H1 (cell line): ENCODE data around the gene OR5AU1. TPM values are rescaled to one million over a fixed set of nuclear protein-coding genes. Genes with fewer than 3 reads are reported as not detected.

Experiments used
- HDAC2 ChIP-seq, 2 experiments: fragments of 300-600 bp in 1 of 2; sonication (generic) in 1 of 2; IDR thresholded peaks; 2 replicates each; pipeline ENCODE4 v1.6.1; 2011 to 2012; ENCODE audit warnings: low read depth in 2 of 2, low read length in 2 of 2, mild to moderate bottlenecking in 2 of 2, moderate library complexity in 2 of 2, borderline replicate concordance in 1 of 2, inconsistent platforms in 1 of 2
- HDAC6 ChIP-seq: IDR thresholded peaks from one replicate; pipeline ENCODE4 v1.7.1; 2012; ENCODE audit warnings: low read depth, mild to moderate bottlenecking, inconsistent platforms, low read length, moderate library complexity
- polyA plus RNA-seq, 7 experiments: library from polyadenylated mRNA; depleted of rRNA in 3 of 7; stranded (reverse) in 5 of 7; unstranded in 2 of 7; fragments of >200 nt in 5 of 7; fragments of 200-250 nt in 2 of 7; gene quantifications; 1 replicate in 5 of 7; 2 replicates in 1 of 7; 4 replicates in 1 of 7; pipeline versions ENCODE4 v1.2.1 to v1.2.3, GENCODE V29; 2011 to 2013; ENCODE audit warnings: missing spikeins in 2 of 7, mixed read lengths in 2 of 7
- total RNA-seq: library from RNA; stranded (reverse); fragmentation: NEBNext Ultra II Directional; extraction: Animal tissue kit (Norgen Biotek cat#: 25700); gene quantifications from 2 replicates; pipeline ENCODE4 v1.2.1, GENCODE V29; 2021
- TF ChIP-seq, protein P1 (sequence below): IDR thresholded peaks from 2 replicates; pipeline ENCODE4 v1.6.1; 2012; ENCODE audit warnings: inconsistent platforms

OR5AU1 gene
- total and polyA plus RNA-seq, 2 of the 8 experiments (the other 6 are each of a cell fraction or from before 2014, with no cell fraction given) = not detected

DNA sequence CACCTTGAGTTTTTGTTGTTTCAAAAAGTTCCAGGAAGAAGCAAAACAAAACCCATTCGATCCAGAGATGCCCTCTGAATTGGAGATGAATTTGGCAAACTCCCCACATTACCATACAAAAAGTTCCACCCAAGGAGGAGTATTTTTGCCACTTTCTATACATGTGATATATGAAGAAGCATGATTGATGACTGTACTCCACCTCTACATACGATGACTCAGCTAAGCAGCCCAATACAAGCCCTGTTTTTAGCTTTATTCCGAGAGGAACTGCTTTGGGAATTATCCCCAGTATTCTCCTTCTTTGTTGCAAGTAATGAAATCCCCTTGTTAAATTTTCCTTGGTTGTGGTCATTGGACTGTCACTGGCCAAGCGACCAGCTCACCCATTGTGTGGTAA, 43.6 kb downstream of the OR5AU1 start (continued):
- TF ChIP-seq HDAC2 (IDR thresholded peaks at IDR 0.05; ENCODE audit: borderline replicate concordance in 1 of 2, low read depth in 2 of 2, low read length in 2 of 2) (no peak), HDAC6 (no peak)
- TF ChIP-seq, protein P1, sequence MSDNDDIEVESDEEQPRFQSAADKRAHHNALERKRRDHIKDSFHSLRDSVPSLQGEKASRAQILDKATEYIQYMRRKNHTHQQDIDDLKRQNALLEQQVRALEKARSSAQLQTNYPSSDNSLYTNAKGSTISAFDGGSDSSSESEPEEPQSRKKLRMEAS = no peak
